ENCODE measurements around the gene PITPNB.

GRCh38 chr22:27834364-27835185, 84.5 kb downstream of the PITPNB start:
- TF ChIP-seq POLR2AphosphoS5 (IDR thresholded peaks at IDR 0.05; ENCODE audit: low read depth, low read length) (no peak), REST (IDR thresholded peaks at IDR 0.05; ENCODE audit: insufficient read depth in 1 of 2, low read depth in 2 of 2, low read length in 2 of 2) (no peak), TAF1 (IDR thresholded peaks at IDR 0.05; ENCODE audit: borderline replicate concordance, insufficient read depth, low read length) (no peak), FOXP2 (optimal IDR thresholded peaks at IDR 0.05; ENCODE audit: borderline replicate concordance, extremely low read depth, extremely low read length, insufficient read depth) (no peak), SIN3A (IDR thresholded peaks at IDR 0.05; ENCODE audit: borderline replicate concordance, insufficient read depth, low read length) (no peak)
